ENCODE data around the gene RASA3.
"Not testable (repeated sequence)": the region's sequence is repeated elsewhere in the genome, so short reads cannot be mapped to it uniquely, and the experiment has no call there.

The RASA3 gene

GRCh38 chr13:114140906-114141250, 8.5 kb upstream of the RASA3 start:
- DNase-seq = no peak

- no peak for DNase-seq
Observed at GRCh38 chr13:114140131-114140905, 7.9 kb upstream of the RASA3 start.

DNA sequence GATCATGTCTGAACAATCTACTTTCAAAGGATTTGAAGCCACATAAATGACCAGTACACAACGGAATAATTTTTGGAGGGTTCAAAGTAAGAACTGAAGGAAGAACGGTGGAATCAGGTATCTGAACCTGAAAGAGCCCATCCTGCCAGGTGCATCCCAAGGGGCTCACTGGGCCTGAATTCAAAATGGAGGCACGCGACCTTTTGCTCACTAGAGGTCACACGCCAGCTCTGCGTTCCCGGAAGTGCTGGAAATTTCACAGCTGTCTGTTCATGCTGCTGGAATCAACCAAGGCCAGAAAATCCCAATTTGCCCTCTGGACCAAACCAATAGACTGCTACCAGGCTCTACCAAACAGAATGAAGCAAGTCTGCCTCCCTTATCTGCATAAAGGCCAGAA, 4.2 kb upstream of the RASA3 start:
- DNase-seq = no peak

GRCh38 chr13:114135731-114136171, 3.3 kb upstream of the RASA3 start:
- DNase-seq = no peak

DNA sequence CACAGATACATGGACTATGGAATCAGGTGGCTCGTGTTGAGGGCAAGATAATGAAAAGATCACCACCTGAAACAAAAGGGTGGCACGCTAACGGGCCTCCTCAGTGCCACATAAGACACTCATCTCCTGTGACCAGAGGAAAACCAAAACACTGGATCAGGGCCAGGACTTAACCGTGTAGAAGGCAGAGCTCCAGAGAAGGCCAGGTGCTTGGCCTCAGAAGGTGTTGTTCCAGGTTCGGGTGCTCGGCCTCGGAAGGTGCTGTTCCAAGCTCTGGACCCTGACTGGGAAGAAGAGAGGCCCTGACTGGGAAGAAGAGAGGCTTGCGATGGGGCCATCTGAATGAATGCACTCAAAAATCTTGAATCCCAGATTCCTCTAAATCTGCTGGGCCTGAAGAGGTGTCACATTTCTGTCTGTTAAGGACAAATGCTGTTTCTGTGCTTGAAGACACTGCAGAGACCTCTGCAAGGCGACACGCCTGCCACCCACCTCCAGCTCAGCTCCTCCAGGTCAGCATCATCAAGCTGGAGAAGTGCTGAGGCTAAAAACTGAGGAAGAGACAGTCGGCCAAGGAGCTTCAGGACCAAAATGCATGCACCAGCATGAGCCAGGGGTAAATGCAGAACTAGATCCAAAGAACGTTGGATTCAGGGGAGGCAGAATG, 2.7 kb upstream of the RASA3 start:
- DNase-seq = no peak

DNA sequence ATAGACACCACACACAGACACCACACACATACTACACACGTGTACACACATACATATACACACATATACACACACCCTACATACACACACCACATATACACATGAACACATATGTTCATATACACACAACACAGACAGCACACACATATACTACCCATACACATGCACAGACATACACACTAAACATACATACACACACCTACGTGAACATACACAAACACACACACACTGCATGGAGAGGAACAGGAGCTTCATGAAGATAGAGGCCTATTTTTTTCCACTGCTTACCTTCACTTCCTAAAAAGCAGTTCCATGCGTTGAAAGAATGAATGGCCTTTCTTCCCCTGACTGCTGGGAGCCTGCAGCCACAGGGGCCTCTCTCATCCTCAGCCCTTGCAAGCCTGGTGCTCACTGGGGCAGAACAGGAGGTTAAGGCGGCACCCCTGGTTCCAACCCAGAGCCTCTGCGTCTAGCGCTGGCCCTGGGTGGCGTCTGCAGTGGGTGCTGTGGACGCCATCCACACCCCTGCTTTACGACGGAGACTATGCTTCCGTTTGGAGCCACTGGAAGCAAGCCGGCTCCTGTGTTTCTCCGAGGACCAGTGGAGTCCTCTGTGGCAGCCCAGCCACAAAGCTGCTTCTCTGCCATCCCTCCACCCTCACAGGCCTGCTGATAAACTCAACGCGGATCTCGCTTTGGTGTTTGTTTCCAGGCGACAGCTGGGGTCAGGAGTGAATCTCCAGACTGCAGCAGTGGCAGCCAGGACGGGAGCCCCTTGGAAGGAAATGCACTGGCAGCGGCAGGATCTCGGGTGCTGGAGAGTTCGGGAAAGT, 1.9 kb upstream of the RASA3 start:
- DNase-seq = no peak

DNA sequence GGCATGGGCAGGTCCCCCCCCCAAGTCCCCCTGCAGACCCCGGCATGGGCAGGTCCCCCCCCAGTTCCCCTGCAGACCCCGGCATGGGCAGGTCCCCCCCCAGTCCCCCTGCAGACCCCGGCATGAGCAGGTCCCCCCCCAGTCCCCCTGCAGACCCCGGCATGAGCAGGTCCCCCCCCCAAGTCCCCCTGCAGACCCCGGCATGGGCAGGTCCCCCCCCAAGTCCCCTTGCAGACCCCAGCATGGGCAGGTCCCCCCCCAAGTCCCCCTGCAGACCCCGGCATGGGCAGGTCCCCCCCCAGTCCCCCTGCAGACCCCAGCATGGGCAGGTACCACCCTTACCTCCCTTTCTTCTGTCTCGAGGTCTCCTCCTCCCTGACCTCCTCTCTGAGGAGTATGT, 1.1 kb upstream of the RASA3 start:
- DNase-seq = not testable (repeated sequence)

DNA sequence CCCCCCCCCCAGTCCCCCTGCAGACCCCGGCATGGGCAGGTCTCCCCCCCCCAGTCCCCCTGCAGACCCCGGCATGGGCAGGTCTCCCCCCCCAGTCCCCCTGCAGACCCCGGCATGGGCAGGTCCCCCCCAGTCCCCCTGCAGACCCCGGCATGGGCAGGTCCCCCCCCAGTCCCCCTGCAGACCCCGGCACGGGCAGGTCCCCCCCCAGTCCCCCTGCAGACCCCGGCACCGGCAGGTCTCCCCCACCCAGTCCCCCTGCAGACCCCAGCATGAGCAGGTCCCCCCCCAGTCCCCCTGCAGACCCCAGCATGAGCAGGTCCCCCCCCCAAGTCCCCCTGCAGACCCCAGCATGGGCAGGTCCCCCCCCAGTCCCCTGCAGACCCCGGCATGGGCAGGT, 703 bp upstream of the RASA3 start:
- not testable (repeated sequence) for DNase-seq

- DNase-seq = peak; percentile 72
Observed at GRCh38 chr13:114131583-114132418, 622 bp downstream of the RASA3 start.

GRCh38 chr13:114130837-114131582, 1.4 kb downstream of the RASA3 start:
- DNase-seq = no peak

GRCh38 chr13:114130131-114130836, 2.1 kb downstream of the RASA3 start:
- no peak for DNase-seq

DNA sequence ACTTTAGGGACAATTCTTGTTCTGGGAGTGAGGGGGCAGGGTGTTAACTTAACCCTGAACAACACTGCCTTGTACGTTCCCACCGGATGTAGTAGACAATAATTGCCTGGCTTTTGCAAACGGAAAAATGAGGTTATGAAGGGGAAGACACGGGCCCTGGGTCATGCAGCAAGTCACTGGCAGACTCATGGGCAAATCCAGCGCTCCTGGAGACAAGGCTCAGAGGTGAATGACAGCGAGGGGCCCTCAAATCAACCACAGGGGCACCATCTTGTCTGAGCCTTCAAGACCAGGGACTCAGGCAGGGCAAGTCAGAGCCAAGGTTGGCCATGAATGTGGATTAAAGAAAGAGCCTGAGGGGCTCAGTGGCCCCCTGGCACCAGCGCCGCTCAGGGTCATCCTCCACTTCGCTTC, 2.8 kb downstream of the RASA3 start:
- DNase-seq = no peak

GRCh38 chr13:114128624-114129522, 3.5 kb downstream of the RASA3 start:
- DNase-seq = peak; percentile 77

DNA sequence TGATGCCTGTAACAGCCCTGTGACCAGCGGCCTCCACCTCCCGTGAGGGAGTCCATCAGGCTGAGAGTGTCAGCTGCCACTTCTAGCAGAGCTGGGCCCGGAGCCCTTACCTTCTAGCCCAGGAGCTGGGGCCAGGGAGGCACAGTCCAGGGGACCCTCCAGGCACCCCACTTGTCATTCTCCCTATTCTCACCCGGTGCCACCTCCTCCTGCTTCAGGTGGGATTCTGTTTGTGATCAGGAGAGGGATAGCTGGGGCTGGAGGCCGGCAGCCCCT, 4.1 kb downstream of the RASA3 start:
- DNase-seq = no peak

DNA sequence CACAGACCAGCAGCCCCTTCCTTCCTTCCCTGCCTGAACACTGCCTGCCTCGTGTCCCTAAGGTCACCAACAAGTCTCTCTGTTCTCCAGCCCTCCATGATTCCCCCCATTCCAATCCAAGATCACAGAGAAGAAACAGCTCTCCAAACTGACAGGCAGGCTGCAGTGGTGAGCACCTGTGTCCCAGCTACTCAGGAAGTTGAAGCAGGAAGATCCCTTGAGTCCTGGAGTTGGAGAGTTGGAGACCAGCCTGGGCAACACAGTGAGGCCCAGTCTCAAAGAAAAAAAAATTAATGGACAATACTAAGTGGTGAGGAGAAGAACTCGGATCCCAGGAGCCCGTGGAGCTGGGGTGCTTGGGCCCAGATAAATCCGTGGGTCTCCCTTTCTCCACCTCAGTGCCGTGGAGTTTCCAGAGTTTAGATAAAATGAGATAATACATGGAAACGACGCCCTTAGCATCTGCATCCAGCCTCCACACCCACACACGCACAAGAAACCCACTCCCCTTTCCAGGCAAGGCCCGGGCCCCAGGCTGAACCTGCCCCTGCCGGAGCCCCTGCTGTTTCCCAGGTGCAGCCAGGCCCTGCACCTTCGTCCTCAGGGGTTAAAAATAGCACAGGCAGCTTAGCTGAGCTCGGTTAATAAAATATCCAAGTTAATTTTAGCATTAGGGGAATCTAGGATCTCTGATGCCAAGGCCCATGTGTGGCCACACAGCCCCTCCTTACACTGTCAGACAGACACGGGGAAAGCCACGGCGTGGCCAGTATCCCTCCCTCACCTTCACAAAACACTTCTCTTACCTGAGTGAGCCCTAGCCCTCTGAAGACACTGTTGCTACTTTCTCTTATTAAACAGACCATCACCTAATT, 4.7 kb downstream of the RASA3 start:
- DNase-seq = no peak

GRCh38 chr13:114126789-114127472, 5.5 kb downstream of the RASA3 start:
- DNase-seq = no peak

DNA sequence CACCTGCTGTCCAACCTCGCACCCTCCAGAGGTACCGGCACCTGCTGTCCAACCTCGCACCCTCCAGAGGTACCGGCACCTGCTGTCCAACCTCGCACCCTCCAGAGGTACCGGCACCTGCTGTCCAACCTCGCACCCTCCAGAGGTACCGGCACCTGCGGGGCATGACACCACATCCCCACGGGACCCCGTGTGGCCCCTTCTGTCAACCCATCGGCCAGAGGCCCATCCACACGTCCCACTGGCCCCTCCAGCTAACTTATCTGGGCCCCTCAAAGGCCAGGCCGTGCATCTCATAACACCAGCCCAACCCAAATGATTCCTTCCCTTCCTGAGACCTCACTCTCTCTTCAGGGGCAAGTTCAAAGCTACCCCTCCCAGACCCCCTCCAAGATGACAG, 6.3 kb downstream of the RASA3 start:
- DNase-seq = not testable (repeated sequence)

DNA sequence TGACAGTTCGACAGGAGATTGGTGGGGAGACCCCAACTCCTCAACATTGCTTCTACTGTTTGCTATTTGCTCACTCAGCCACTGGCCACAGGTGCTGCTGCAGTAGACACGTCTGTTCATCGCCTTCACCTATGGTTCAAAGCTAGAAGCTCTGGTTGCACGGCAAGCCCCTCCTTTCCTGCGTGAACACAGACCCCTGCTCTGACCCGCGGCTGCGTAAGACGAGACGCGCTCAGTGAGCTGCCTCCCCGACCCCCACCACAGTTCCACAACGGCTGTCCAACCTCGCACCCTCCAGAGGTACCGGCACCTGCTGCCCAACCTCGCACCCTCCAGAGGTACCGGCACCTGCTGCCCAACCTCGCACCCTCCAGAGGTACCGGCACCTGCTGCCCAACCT, 6.8 kb downstream of the RASA3 start:
- no peak for DNase-seq

GRCh38 chr13:114124921-114125320, 7.5 kb downstream of the RASA3 start:
- DNase-seq = no peak

Measured in right forelimb (tissue), 1 donor.